Measurements from ENCODE around the gene DEDD. TPM values are rescaled to one million over a fixed set of nuclear protein-coding genes. Genes with fewer than 3 reads are reported as not detected.

The DEDD gene
- total RNA-seq, 1 donor from 2014 or later, result 46.9 TPM

DNA sequence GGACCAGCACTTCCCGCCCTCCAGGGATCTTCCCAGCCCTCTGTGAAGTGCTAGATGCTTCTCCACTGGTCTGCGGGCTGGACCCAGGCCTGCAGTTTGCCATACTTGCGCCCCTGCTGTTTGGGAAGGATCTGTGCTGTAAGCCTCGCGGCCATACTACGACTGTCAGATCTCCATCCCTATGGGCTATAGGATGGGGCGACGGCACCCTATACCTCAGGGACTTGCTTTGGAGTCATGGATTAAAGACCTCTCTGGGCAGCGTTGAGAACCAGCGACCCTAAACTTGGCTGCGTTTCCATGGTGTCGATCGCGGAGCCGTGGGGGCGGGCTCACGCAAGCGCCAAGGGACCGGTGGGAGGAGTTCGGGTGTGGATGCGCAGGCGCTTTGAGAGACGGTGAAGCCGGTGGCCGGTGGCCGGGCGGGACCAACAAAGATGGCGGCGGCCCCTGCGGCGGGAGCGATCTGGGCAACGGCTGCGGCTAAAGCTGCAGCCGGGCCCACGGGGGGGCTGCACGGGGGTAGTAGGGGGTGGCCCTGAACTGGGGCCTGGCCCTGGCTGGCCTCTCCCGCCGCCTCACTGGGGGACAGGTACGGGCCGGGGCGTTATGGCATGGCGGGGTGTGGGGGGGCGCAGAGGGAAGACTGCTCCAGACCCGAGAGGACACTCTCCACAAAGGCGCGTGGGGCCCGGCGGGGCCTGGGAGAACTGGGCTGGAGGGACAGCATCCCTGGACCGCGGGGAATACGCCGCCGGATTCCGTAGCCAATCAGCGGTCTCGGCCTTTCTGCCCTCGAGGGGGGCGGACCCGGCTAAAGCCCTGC, 26.8 kb upstream of the DEDD start, which contains the start of gene USP21:
Gene USP21, plus strand, starts transcription at position 414 of the 826 bp plus-strand sequence. CDS start 1,141 bp downstream, outside the sequence.
- peak; percentile 27 for TF ChIP-seq CTCF (IDR thresholded peaks at IDR 0.05; ENCODE audit: unreplicated experiment)
- Mint-ChIP-seq H3K27ac (peak within 1 kb of the TSS; percentile 82), H3K4me3 (ENCODE audit: low read depth) (peak within 1 kb of the TSS; percentile 80), H3K4me1 (ENCODE audit: low read depth) (peaks cover 17% of the 10 kb centered on the region), H3K9me3 (ENCODE audit: low read depth) (no peaks in the 10 kb centered on the region), H3K27me3 (no peaks in the 10 kb centered on the region), H3K36me3 (ENCODE audit: insufficient read depth) (peaks cover 26% of the 10 kb centered on the region)
- DNase-seq (ENCODE audit: low spot score, unreplicated experiment), result peak; percentile 85

GRCh38 chr1:161158316-161159010, 26.0 kb upstream of the DEDD start:
- Mint-ChIP-seq H3K27me3 (no peaks in the 10 kb centered on the region), H3K9me3 (ENCODE audit: low read depth) (no peaks in the 10 kb centered on the region), H3K27ac (peak overlapping the region; percentile 6), H3K36me3 (ENCODE audit: insufficient read depth) (peaks cover 21% of the 10 kb centered on the region), H3K4me1 (ENCODE audit: low read depth) (peaks cover 17% of the 10 kb centered on the region), H3K4me3 (ENCODE audit: low read depth) (peak overlapping the region; percentile 80)
- no peak for DNase-seq (ENCODE audit: low spot score, unreplicated experiment)
- TF ChIP-seq CTCF (IDR thresholded peaks at IDR 0.05; ENCODE audit: unreplicated experiment), result no peak

- H3K4me3 Mint-ChIP-seq (ENCODE audit: low read depth), result peak overlapping the region; percentile 80
Observed at GRCh38 chr1:161157867-161158266, 25.4 kb upstream of the DEDD start.

DNA sequence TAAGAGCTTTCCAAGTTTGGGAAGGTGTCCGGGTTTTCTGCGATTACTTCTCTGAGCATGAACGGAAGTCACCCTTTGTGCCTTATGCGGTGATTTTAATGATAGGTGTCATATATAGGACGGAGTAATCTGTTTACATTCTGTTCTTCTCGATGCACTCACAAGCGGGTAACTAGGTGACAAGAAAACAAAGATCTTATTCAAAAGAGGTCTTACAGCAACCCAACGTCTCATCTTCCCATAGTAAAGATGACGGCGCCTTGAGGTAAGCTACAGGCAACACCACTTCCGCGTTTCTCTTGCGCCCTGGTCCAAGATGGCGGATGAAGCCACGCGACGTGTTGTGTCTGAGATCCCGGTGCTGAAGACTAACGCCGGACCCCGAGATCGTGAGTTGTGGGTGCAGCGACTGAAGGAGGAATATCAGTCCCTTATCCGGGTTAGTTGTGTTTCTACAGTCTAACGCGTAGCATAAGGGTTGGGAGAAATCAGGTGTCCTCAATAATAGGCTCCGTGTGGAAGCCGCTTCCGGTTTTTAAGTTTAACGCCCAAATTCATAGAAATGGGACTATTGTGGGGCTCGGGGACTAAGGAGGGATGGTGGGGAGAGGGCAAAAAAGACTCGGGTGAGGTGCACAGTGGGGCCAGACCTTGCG, 21.3 kb upstream of the DEDD start, which contains the start of gene UFC1:
Gene UFC1, plus strand, starts transcription at position 297 of the 656 bp plus-strand sequence. Its CDS starts 20 bp downstream, at position 317.
- peak within 1 kb of the TSS; percentile 100 for H3K27ac Mint-ChIP-seq
- H3K4me1 Mint-ChIP-seq (ENCODE audit: low read depth), result peaks cover 9% of the 10 kb centered on the region
- peaks cover 9% of the 10 kb centered on the region for H3K36me3 Mint-ChIP-seq (ENCODE audit: insufficient read depth)
- no peaks in the 10 kb centered on the region for H3K27me3 Mint-ChIP-seq
- peak within 1 kb of the TSS; percentile 93 for H3K4me3 Mint-ChIP-seq (ENCODE audit: low read depth)
- DNase-seq (ENCODE audit: low spot score, unreplicated experiment), result peak; percentile 32
- H3K9me3 Mint-ChIP-seq (ENCODE audit: low read depth), result no peaks in the 10 kb centered on the region
- no peak for TF ChIP-seq CTCF (IDR thresholded peaks at IDR 0.05; ENCODE audit: unreplicated experiment)

More at GRCh38 chr1:161157867-161158266, 25.4 kb upstream of the DEDD start:
- peak overlapping the region; percentile 18 for H3K27ac Mint-ChIP-seq
- no peak for TF ChIP-seq CTCF (IDR thresholded peaks at IDR 0.05; ENCODE audit: unreplicated experiment)
- H3K27me3 Mint-ChIP-seq, result no peaks in the 10 kb centered on the region
- H3K9me3 Mint-ChIP-seq (ENCODE audit: low read depth), result no peaks in the 10 kb centered on the region
- H3K36me3 Mint-ChIP-seq (ENCODE audit: insufficient read depth), result peaks cover 16% of the 10 kb centered on the region
- peaks cover 17% of the 10 kb centered on the region for H3K4me1 Mint-ChIP-seq (ENCODE audit: low read depth)
- DNase-seq (ENCODE audit: low spot score, unreplicated experiment), result no peak

DNA sequence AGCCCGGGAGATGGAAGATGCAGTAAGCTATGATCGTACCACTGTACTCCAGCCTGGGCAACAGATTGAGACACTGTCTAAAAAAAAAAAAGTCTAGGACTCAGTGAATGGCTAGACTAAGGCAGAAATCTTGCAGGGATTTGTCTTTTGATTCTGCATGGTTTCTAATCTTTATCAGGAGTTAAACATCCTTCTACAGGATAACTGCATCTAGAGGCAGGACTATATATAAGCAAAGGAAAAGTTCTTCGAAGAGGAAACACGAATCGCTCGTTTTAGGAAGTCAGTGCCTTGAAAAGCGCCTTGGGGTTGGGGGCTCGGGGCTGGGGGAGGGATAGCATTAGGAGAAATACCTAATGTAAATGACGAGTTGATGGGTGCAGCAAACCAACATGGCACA, 20.7 kb upstream of the DEDD start:
- no peaks in the 10 kb centered on the region for H3K27me3 Mint-ChIP-seq
- no peak for TF ChIP-seq CTCF (IDR thresholded peaks at IDR 0.05; ENCODE audit: unreplicated experiment)
- peak overlapping the region; percentile 93 for H3K4me3 Mint-ChIP-seq (ENCODE audit: low read depth)
- peaks cover 9% of the 10 kb centered on the region for H3K36me3 Mint-ChIP-seq (ENCODE audit: insufficient read depth)
- H3K27ac Mint-ChIP-seq, result peak overlapping the region; percentile 92
- H3K4me1 Mint-ChIP-seq (ENCODE audit: low read depth), result peaks cover 9% of the 10 kb centered on the region
- no peaks in the 10 kb centered on the region for H3K9me3 Mint-ChIP-seq (ENCODE audit: low read depth)
- DNase-seq (ENCODE audit: low spot score, unreplicated experiment), result no peak
